HCT116 (cell line): Measurements from ENCODE around the gene RBMS1. TPM values are rescaled to one million over a fixed set of nuclear protein-coding genes. Genes with fewer than 3 reads are reported as not detected.

Source experiments
- ATAC-seq: fragments of 200-7000 bp; cut with Tn5 transposase; 2 replicates; pipeline ENCODE4 v1.9.1; 2020; ENCODE audit warnings: mild to moderate bottlenecking, moderate library complexity
- BruUV-seq: library from RNA; stranded (reverse); fragments of 400-500 nt; replicated peaks from 2 replicates; lab custom pipeline; 2021; lab: Mats Ljungman, UMichigan
- CTCF ChIA-PET: fragments of 300-600 bp; sonication (Branson Sonifier 250); formaldehyde crosslinking; loops from one replicate; lab custom pipeline; 2021; ENCODE audit warnings: antibody characterized with exemption; lab: Charles Lee
- POLR2A ChIA-PET: fragments of 300-600, 350-600 bp; sonication (Branson Sonifier 250); formaldehyde crosslinking; loops from one replicate; lab custom pipeline; 2021; ENCODE audit warnings: antibody characterized with exemption; lab: Charles Lee
- RAD21 ChIA-PET, 2 experiments: fragments of 300-600 bp; sonication (Branson Sonifier 250); formaldehyde crosslinking; loops; one replicate each; lab custom pipeline; 2023; ENCODE audit warnings: low total read pairs in 2 of 2; ENCODE audit not compliant: uncharacterized antibody in 2 of 2, unreplicated experiment in 2 of 2, low non-redundant PET in 1 of 2; lab: Charles Lee
- DNase-seq: peaks from one replicate; pipeline ENCODE4 v3.0.0-alpha.2; 2010; ENCODE audit warnings: low read depth, low spot score
- H2AFZ ChIP-seq: fragments of 200-600 bp; shearing (Covaris generic), sonication (generic); 2 replicates; pipeline ENCODE4 v1.6.1; 2017; ENCODE audit warnings: low read depth, mixed run types, mixed read lengths, antibody characterized with exemption, low read length; ENCODE audit not compliant: poor library complexity, severe bottlenecking
- H3K27ac ChIP-seq: 2 replicates; pipeline ENCODE4 v1.5.1; 2012; ENCODE audit warnings: low read depth, low read length
- H3K27me3 ChIP-seq: fragments of 200-600 bp; sonication (generic); 2 replicates; pipeline ENCODE4 v1.6.1; 2016; ENCODE audit warnings: mixed run types, low read length, mixed read lengths; ENCODE audit not compliant: insufficient read depth
- H3K36me3 ChIP-seq, 2 experiments: fragments of 200-500 bp in 1 of 2; fragments of 200-600 bp in 1 of 2; sonication (Bioruptor generic) in 1 of 2; sonication (generic) in 1 of 2; 2 replicates each; pipeline versions ENCODE4 v1.5.1 to v1.6.1; 2014 to 2016; ENCODE audit warnings: low read length in 2 of 2, inconsistent platforms in 1 of 2, mixed read lengths in 1 of 2, mixed run types in 1 of 2; ENCODE audit not compliant: insufficient read depth in 2 of 2, control insufficient read depth in 1 of 2
- H3K4me1 ChIP-seq, 2 experiments: fragments of 200-600 bp in 1 of 2; sonication (generic) in 1 of 2; 2 replicates each; pipeline versions ENCODE4 v1.5.1 to v1.6.1; 2012 to 2017; ENCODE audit warnings: low read length in 2 of 2, inconsistent platforms in 1 of 2, mild to moderate bottlenecking in 1 of 2, mixed read lengths in 1 of 2, mixed run types in 1 of 2, moderate library complexity in 1 of 2; ENCODE audit not compliant: insufficient read depth in 2 of 2, control insufficient read depth in 1 of 2
- H3K4me2 ChIP-seq: fragments of 200-600 bp; sonication (generic); 2 replicates; pipeline ENCODE4 v1.6.1; 2017; ENCODE audit warnings: mixed run types, low read length, mixed read lengths
- H3K4me3 ChIP-seq, 2 experiments: fragments of 200-600 bp in 1 of 2; sonication (generic) in 1 of 2; replicated peaks in 1 of 2; 2 replicates each; pipeline ENCODE4 v1.5.1; 2011 to 2016; ENCODE audit warnings: low read length in 2 of 2, control low read depth in 1 of 2, low read depth in 1 of 2, mild to moderate bottlenecking in 1 of 2, mixed read lengths in 1 of 2, mixed run types in 1 of 2
- H3K79me2 ChIP-seq: fragments of 200-600 bp; sonication (generic); 2 replicates; pipeline ENCODE4 v1.6.1; 2017; ENCODE audit warnings: mild to moderate bottlenecking, mixed run types, low read length, moderate library complexity, mixed read lengths; ENCODE audit not compliant: insufficient read depth
- H3K9ac ChIP-seq: fragments of 200-600 bp; sonication (generic); 2 replicates; pipeline ENCODE4 v1.6.1; 2016; ENCODE audit warnings: low read length, mixed read lengths
- H3K9me2 ChIP-seq: fragments of 200-600 bp; sonication (generic), shearing (Covaris generic); 2 replicates; pipeline ENCODE4 v1.6.1; 2017; ENCODE audit warnings: mixed run types, mild to moderate bottlenecking, moderate library complexity; ENCODE audit not compliant: insufficient read depth
- H3K9me3 ChIP-seq, 2 experiments: fragments of 200-500 bp in 1 of 2; fragments of 200-600 bp in 1 of 2; sonication (Bioruptor generic) in 1 of 2; sonication (generic) in 1 of 2; 2 replicates each; pipeline ENCODE4 v1.6.1; 2014 to 2017; ENCODE audit warnings: low read length in 2 of 2, mixed read lengths in 2 of 2, inconsistent platforms in 1 of 2, low read depth in 1 of 2, mild to moderate bottlenecking in 1 of 2, mixed run types in 1 of 2, moderate library complexity in 1 of 2; ENCODE audit not compliant: control insufficient read depth in 1 of 2, insufficient read depth in 1 of 2
- H4K20me1 ChIP-seq: fragments of 200-600 bp; sonication (generic), shearing (Covaris generic); 2 replicates; pipeline ENCODE4 v1.6.1; 2017; ENCODE audit warnings: mixed run types, mild to moderate bottlenecking, moderate library complexity; ENCODE audit not compliant: insufficient read depth
- ATF3 ChIP-seq: IDR thresholded peaks from 2 replicates; pipeline ENCODE4 v1.6.1; 2012
- CBX3 ChIP-seq: IDR thresholded peaks from 2 replicates; pipeline ENCODE4 v1.6.1; 2012; ENCODE audit warnings: low read depth
- CEBPB ChIP-seq: IDR thresholded peaks from 2 replicates; pipeline ENCODE4 v1.6.1; 2012; ENCODE audit warnings: low read depth
- EGR1 ChIP-seq: IDR thresholded peaks from 2 replicates; pipeline ENCODE4 v1.6.1; 2012; ENCODE audit warnings: low read depth
- ELF1 ChIP-seq: IDR thresholded peaks from 2 replicates; pipeline ENCODE4 v1.6.1; 2012; ENCODE audit warnings: low read depth, borderline replicate concordance
- FOSL1 ChIP-seq: IDR thresholded peaks from 2 replicates; pipeline ENCODE4 v1.6.1; 2012; ENCODE audit warnings: low read depth
- JUND ChIP-seq: IDR thresholded peaks from 2 replicates; pipeline ENCODE4 v1.6.1; 2012
- POLR2AphosphoS5 ChIP-seq: IDR thresholded peaks from 2 replicates; pipeline ENCODE4 v1.6.1; 2011; ENCODE audit warnings: mild to moderate bottlenecking, low read depth, low read length, moderate library complexity
- RAD21 ChIP-seq: IDR thresholded peaks from 2 replicates; pipeline ENCODE4 v1.6.1; 2012; ENCODE audit warnings: low read depth, mild to moderate bottlenecking
- REST ChIP-seq: IDR thresholded peaks from 2 replicates; pipeline ENCODE4 v1.6.1; 2012; ENCODE audit warnings: low read depth
- SIN3A ChIP-seq: IDR thresholded peaks from 2 replicates; pipeline ENCODE4 v1.6.1; 2012; ENCODE audit warnings: low read depth
- SP1 ChIP-seq: IDR thresholded peaks from 2 replicates; pipeline ENCODE4 v1.6.1; 2012; ENCODE audit warnings: low read depth
- SRF ChIP-seq: IDR thresholded peaks from 2 replicates; pipeline ENCODE4 v1.6.1; 2012; ENCODE audit warnings: low read depth
- TCF7L2 ChIP-seq: IDR thresholded peaks from 2 replicates; pipeline ENCODE4 v1.7.0; 2011; ENCODE audit warnings: borderline replicate concordance, inconsistent platforms; ENCODE audit not compliant: insufficient read depth, insufficient read length; ENCODE audit errors: extremely low read depth
- YY1 ChIP-seq: IDR thresholded peaks from 2 replicates; pipeline ENCODE4 v1.6.1; 2011; ENCODE audit warnings: low read length, low read depth, moderate library complexity, mild to moderate bottlenecking; ENCODE audit not compliant: insufficient replicate concordance; ENCODE audit errors: extremely low read depth
- ZBTB33 ChIP-seq: IDR thresholded peaks from 2 replicates; pipeline ENCODE4 v1.6.1; 2011; ENCODE audit warnings: mild to moderate bottlenecking, low read length, moderate library complexity; ENCODE audit not compliant: insufficient replicate concordance; ENCODE audit errors: extremely low read depth
- ZFX ChIP-seq: fragments of 450-650 bp; IDR thresholded peaks from 2 replicates; pipeline ENCODE4 v1.6.1; 2017
- ZNF274 ChIP-seq: fragments of 200-500 bp; sonication (Bioruptor generic); IDR thresholded peaks from 2 replicates; pipeline ENCODE4 v1.6.1; 2014; ENCODE audit warnings: mild to moderate bottlenecking, low read depth, low read length, inconsistent platforms
- intact Hi-C: fragments of 100-400 bp; cut with micrococcal nuclease; formaldehyde crosslinking; loops from 2 replicates; pipeline ENCODE4 v1.10.0; 2022
- total RNA-seq: library from RNA; stranded (reverse); gene quantifications from one replicate; pipeline ENCODE4 v1.2.1, GENCODE V29; 2021; ENCODE audit not compliant: unreplicated experiment
- TF ChIP-seq, protein P1 (sequence below): IDR thresholded peaks from 2 replicates; pipeline ENCODE4 v1.6.1; 2012

The RBMS1 gene
- total RNA-seq, 1 experiment from 2014 or later: 17.6 TPM

DNA sequence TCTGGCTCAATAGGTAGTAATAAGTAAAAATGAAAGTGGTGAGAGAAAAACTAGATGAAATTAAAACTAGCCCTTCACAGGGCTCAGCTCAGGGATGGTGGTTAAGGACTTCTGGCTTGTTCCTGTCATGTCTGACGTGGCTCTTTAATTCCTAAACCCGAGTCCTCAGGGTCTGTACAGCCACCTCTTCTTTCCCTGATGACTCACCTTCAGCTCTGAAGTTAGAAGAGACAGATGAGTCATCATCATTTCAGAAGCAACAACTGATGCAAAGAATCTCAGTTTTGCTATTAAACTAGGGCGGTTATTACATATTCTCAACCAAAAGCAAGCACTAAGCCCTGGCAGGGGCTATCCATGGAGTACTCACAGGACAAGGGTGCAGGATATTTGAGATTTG, 269.5 kb downstream of the RBMS1 start (continued):
- TF ChIP-seq YY1 (peak; percentile 38), FOSL1 (peak; percentile 99)

DNA sequence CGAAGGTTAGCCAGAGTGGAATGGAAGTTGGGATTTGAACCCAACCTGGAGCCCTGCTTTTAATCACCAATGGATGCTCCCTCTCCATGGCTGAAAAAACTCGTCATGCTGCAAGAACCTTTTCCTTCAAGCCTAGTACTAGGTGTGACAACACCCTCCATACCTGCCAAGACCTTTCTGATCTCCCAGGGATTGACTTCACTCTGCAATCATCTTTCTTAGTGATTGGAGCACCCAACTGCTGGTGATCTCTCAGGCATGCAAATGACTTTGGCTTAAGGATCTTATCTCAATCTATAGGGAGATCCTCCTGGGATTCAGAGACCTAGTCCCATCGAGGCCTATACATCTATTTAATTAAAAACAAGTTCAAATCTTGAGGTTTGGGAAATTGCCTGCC, 270.0 kb downstream of the RBMS1 start:
- ChIA-PET CTCF (interaction anchor here (2.7 kb wide), 1 partner anchor 28 kb away, joined by 8 read pairs; no protein-coding TSS in a partner anchor), POLR2A (interaction anchor here (3.8 kb wide), 1 partner anchor 18 kb away, joined by 21 read pairs; no protein-coding TSS in a partner anchor), RAD21 (no interaction called here)
- no peaks in the 10 kb centered on the region for H3K9me3 ChIP-seq
- intact Hi-C loops: no loop called here
- no peaks in the 10 kb centered on the region for H3K79me2 ChIP-seq
- no peaks in the 10 kb centered on the region for H4K20me1 ChIP-seq
- H3K27me3 ChIP-seq: no peaks in the 10 kb centered on the region
- BruUV-seq: no TSS peak
- no peak overlapping the region for H3K9ac ChIP-seq
- DNase-seq: no peak
- ATAC-seq: no peak
- H3K4me1 ChIP-seq: peaks cover 50 to 92% of the 10 kb centered on the region in 2 experiments
- peak overlapping the region; percentile 28 for H2AFZ ChIP-seq
- H3K27ac ChIP-seq: peak overlapping the region; percentile 44; the same call in 1 of the 2 replicates
- peak overlapping the region; percentile 60 for H3K4me2 ChIP-seq
- no peaks in the 10 kb centered on the region for H3K36me3 ChIP-seq
- no peaks in the 10 kb centered on the region for H3K9me2 ChIP-seq
- peak overlapping the region in 1 of 2 experiments; percentile 13; a peak in 1 of 4 replicates for H3K4me3 ChIP-seq
- TF ChIP-seq ZNF274 (no peak), ATF3 (no peak), YY1 (no peak), FOSL1 (no peak), RAD21 (no peak), EGR1 (no peak), JUND (no peak), ELF1 (no peak), ZBTB33 (no peak), SIN3A (no peak), SRF (no peak), CEBPB (no peak), POLR2AphosphoS5 (no peak), ZFX (no peak), REST (no peak), TCF7L2 (no peak), CBX3 (no peak), SP1 (no peak)
- TF ChIP-seq, protein P1, sequence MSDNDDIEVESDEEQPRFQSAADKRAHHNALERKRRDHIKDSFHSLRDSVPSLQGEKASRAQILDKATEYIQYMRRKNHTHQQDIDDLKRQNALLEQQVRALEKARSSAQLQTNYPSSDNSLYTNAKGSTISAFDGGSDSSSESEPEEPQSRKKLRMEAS: no peak
